Measurements from ENCODE around the gene GALNS. TPM values are rescaled to one million over a fixed set of nuclear protein-coding genes. Genes with fewer than 3 reads are reported as not detected.
"Not testable (repeated sequence)": the region's sequence is repeated elsewhere in the genome, so short reads cannot be mapped to it uniquely, and the experiment has no call there.

GALNS gene
- total and polyA plus RNA-seq, 2 experiments from 2014 or later = 9.7 to 18.8 TPM

GRCh38 chr16:88788749-88789148 is 68.0 kb downstream of the GALNS start:
- not testable (repeated sequence) for H3K27ac ChIP-seq (ENCODE audit: low read depth); DNase-seq (ENCODE audit: low spot score); H4K20me1 ChIP-seq (replicated peaks; ENCODE audit: insufficient read depth); H3K4me3 ChIP-seq; H3K9me2 ChIP-seq (ENCODE audit: insufficient read depth); H3K36me3 ChIP-seq (ENCODE audit: insufficient read depth); H3K4me3 Mint-ChIP-seq; H3K79me2 ChIP-seq (replicated peaks; ENCODE audit: insufficient read depth); H3K27me3 ChIP-seq (ENCODE audit: insufficient read depth); H3K4me2 ChIP-seq; ATAC-seq; H3K36me3 Mint-ChIP-seq (ENCODE audit: low read depth); H3K27ac Mint-ChIP-seq; H2AFZ ChIP-seq; H3K9me3 Mint-ChIP-seq
- peaks cover 20% of the 10 kb centered on the region; the same call in 2 of the 3 replicates for H3K4me1 Mint-ChIP-seq
- H3K4me1 ChIP-seq (ENCODE audit: insufficient read depth) = peaks cover 12% of the 10 kb centered on the region; the same call in 1 of the 2 replicates
- H3K27me3 Mint-ChIP-seq (ENCODE audit: insufficient read depth, low read depth, poor library complexity) = peaks cover 25% of the 10 kb centered on the region
- H3F3A ChIP-seq (replicated peaks; ENCODE audit: low read depth) = peaks cover 10% of the 10 kb centered on the region

DNA sequence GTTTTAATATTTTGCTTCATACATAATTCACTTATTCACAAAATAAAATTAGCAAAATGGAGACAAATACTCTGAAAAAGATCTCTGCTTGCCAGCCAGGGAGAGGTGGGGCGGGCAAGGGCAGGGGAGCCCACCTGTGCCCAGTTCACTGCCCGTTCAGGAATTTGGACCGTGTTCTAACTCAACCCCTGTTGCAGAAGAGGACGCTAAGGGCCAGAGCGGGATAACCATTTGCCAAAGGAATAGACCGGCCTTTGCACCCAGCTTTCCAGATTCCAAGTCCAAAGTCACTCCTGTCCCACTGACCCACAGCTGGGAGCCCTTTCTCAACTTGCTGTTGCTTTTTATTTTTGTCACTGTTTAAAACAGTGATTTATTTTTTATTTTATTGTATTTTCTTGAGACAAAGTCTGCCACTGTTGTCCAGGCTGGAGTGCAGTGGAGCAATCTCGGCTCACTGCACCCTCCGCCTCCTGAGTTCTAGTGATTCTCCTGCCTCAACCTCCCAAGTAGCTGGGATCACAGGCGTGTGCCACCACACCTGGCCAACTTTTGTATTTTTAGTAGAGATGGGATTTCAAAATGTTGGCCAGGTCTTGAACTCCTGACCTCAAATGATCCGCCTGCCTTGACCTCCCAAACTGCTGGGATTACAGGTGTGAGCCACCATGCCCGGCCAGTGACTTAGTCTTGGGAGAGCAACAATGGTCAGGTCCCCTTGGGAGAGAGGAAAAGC is 69.0 kb downstream of the GALNS start:
- H3K79me2 ChIP-seq (replicated peaks; ENCODE audit: insufficient read depth) = peaks cover 13% of the 10 kb centered on the region
- no peaks in the 10 kb centered on the region for H3K9me2 ChIP-seq (ENCODE audit: insufficient read depth)
- H3K9me3 Mint-ChIP-seq = no peaks in the 10 kb centered on the region
- TF ChIP-seq POLR2AphosphoS5 (IDR thresholded peaks at IDR 0.05; ENCODE audit: low read depth) (no peak), ZNF331 (CRISPR knock-in tag; IDR thresholded peaks at IDR 0.05; ENCODE audit: low read depth) (no peak), ZNF462 (CRISPR knock-in tag; IDR thresholded peaks at IDR 0.05) (no peak), CREB1 (CRISPR knock-in tag; IDR thresholded peaks at IDR 0.05; ENCODE audit: low read depth) (no peak)
- TF ChIP-seq, protein P1, sequence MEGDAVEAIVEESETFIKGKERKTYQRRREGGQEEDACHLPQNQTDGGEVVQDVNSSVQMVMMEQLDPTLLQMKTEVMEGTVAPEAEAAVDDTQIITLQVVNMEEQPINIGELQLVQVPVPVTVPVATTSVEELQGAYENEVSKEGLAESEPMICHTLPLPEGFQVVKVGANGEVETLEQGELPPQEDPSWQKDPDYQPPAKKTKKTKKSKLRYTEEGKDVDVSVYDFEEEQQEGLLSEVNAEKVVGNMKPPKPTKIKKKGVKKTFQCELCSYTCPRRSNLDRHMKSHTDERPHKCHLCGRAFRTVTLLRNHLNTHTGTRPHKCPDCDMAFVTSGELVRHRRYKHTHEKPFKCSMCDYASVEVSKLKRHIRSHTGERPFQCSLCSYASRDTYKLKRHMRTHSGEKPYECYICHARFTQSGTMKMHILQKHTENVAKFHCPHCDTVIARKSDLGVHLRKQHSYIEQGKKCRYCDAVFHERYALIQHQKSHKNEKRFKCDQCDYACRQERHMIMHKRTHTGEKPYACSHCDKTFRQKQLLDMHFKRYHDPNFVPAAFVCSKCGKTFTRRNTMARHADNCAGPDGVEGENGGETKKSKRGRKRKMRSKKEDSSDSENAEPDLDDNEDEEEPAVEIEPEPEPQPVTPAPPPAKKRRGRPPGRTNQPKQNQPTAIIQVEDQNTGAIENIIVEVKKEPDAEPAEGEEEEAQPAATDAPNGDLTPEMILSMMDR (conservative IDR thresholded peaks at IDR 0.05; ENCODE audit: low read depth in 2 of 2) = no peak
- no peak for DNase-seq (ENCODE audit: low spot score)
- ATAC-seq = no peak
- peaks cover 17% of the 10 kb centered on the region for H3F3A ChIP-seq (replicated peaks; ENCODE audit: low read depth)
- peaks cover 4% of the 10 kb centered on the region; the same call in 1 of the 2 replicates for H3K27me3 ChIP-seq (ENCODE audit: insufficient read depth)
- peaks cover 24% of the 10 kb centered on the region for H3K27me3 Mint-ChIP-seq (ENCODE audit: insufficient read depth, low read depth, poor library complexity)
- H3K4me3 Mint-ChIP-seq = no peak overlapping the region
- H2AFZ ChIP-seq = 0 out of 2 replicates have a peak overlapping the region, but pooled peaks have one; percentile 74
- no peak overlapping the region for H3K4me2 ChIP-seq
- H3K4me3 ChIP-seq = no peak overlapping the region
- H3K36me3 Mint-ChIP-seq (ENCODE audit: low read depth) = no peaks in the 10 kb centered on the region
- no peak overlapping the region for H3K27ac ChIP-seq (ENCODE audit: low read depth)
- H3K4me1 ChIP-seq (ENCODE audit: insufficient read depth) = peaks cover 19% of the 10 kb centered on the region; the same call in 1 of the 2 replicates
- no peaks in the 10 kb centered on the region for H3K36me3 ChIP-seq (ENCODE audit: insufficient read depth)
- H4K20me1 ChIP-seq (replicated peaks; ENCODE audit: insufficient read depth) = 0 out of 2 replicates have a peak, but pooled peaks cover 6% of the 10 kb centered on the region
- H3K4me1 Mint-ChIP-seq = peaks cover 25% of the 10 kb centered on the region; the same call in 2 of the 3 replicates
- H3K27ac Mint-ChIP-seq = no peak overlapping the region

Measured in GM23338 (cell line).